Activated CD4-positive, alpha-beta T cell treated with anti-CD3 and anti-CD28 coated beads, Interleukin-2, amount 50 U/mL, for 24 hours (primary cell): ENCODE measurements around the gene NEDD4.
"Not testable (repeated sequence)": the region's sequence is repeated elsewhere in the genome, so short reads cannot be mapped to it uniquely, and the experiment has no call there.

Experiments used
- DNase-seq, 2 donors: peaks; one replicate each; pipeline ENCODE4 v3.0.0-alpha.2; 2020; ENCODE audit warnings: low read depth in 1 of 2, low spot score in 1 of 2

The NEDD4 gene

GRCh38 chr15:56006371-56006770 is 13.0 kb upstream of the NEDD4 start:
- not testable (repeated sequence) for DNase-seq

- DNase-seq: not testable (repeated sequence)
Measured at GRCh38 chr15:56004281-56004680, 10.9 kb upstream of the NEDD4 start.

GRCh38 chr15:56003777-56004176 is 10.4 kb upstream of the NEDD4 start:
- DNase-seq: not testable (repeated sequence)

- not testable (repeated sequence) for DNase-seq
Measured at GRCh38 chr15:56003277-56003676, 9.9 kb upstream of the NEDD4 start.

GRCh38 chr15:56001471-56002078 is 8.2 kb upstream of the NEDD4 start:
- DNase-seq: no peak

- no peak for DNase-seq
Measured at GRCh38 chr15:55999658-56000057, 6.2 kb upstream of the NEDD4 start.

- no peak for DNase-seq
Measured at GRCh38 chr15:55998478-55998877, 5.1 kb upstream of the NEDD4 start.

- no peak for DNase-seq
Measured at GRCh38 chr15:55993804-55994560, 570 bp upstream of the NEDD4 start.

GRCh38 chr15:55992769-55993110 is 672 bp downstream of the NEDD4 start:
- DNase-seq: no peak

GRCh38 chr15:55991802-55992768 is 1.3 kb downstream of the NEDD4 start:
- no peak for DNase-seq

GRCh38 chr15:55990998-55991397 is 2.4 kb downstream of the NEDD4 start:
- no peak for DNase-seq

- DNase-seq: no peak
Measured at GRCh38 chr15:55990516-55990915, 2.9 kb downstream of the NEDD4 start.

- no peak for DNase-seq
Measured at GRCh38 chr15:55989383-55989782, 4.0 kb downstream of the NEDD4 start.

GRCh38 chr15:55981582-55982249 is 11.7 kb downstream of the NEDD4 start:
- no peak for DNase-seq

- no peak for DNase-seq
Measured at GRCh38 chr15:55980511-55980910, 12.9 kb downstream of the NEDD4 start.

GRCh38 chr15:55977231-55977630 is 16.2 kb downstream of the NEDD4 start:
- DNase-seq: no peak

GRCh38 chr15:55970286-55970685 is 23.1 kb downstream of the NEDD4 start:
- no peak for DNase-seq

- DNase-seq: no peak
Measured at GRCh38 chr15:55969582-55969981, 23.8 kb downstream of the NEDD4 start.

- DNase-seq: no peak
Measured at GRCh38 chr15:55968923-55969322, 24.5 kb downstream of the NEDD4 start.

GRCh38 chr15:55965091-55965490 is 28.3 kb downstream of the NEDD4 start:
- DNase-seq: no peak

- DNase-seq: no peak
Measured at GRCh38 chr15:55960946-55961345, 32.5 kb downstream of the NEDD4 start.
